Large intestine (tissue), 3 donors: ENCODE data around the gene IGSF22. TPM values are rescaled to one million over a fixed set of nuclear protein-coding genes. Genes with fewer than 3 reads are reported as not detected.
"Not testable (repeated sequence)": the region's sequence is repeated elsewhere in the genome, so short reads cannot be mapped to it uniquely, and the experiment has no call there.

ENCODE experiments used
- DNase-seq, 2 donors: peaks; one replicate each; pipeline versions ENCODE4 v3.0.0 to v3.0.0-alpha.2; 2013
- H3K27ac ChIP-seq: one replicate; pipeline ENCODE4 v1.5.1; 2013; ENCODE audit warnings: low read length
- H3K27me3 ChIP-seq: 2 replicates; pipeline ENCODE4 v1.6.1; 2013; ENCODE audit warnings: low read length; ENCODE audit not compliant: control insufficient read depth, insufficient read depth
- H3K36me3 ChIP-seq: 2 replicates; pipeline ENCODE4 v1.6.1; 2013; ENCODE audit warnings: low read length; ENCODE audit not compliant: control insufficient read depth, insufficient read depth
- H3K4me1 ChIP-seq: one replicate; pipeline ENCODE4 v1.6.1; 2013; ENCODE audit warnings: low read length; ENCODE audit not compliant: control insufficient read depth, insufficient read depth
- H3K4me3 ChIP-seq: one replicate; pipeline ENCODE4 v1.5.1; 2013; ENCODE audit warnings: low read length
- H3K9me3 ChIP-seq: one replicate; pipeline ENCODE4 v1.6.1; 2013; ENCODE audit warnings: mild to moderate bottlenecking, low read depth, low read length, moderate library complexity; ENCODE audit not compliant: control insufficient read depth
- WGBS: methylation state at CpG from one replicate; pipeline ENCODE4 v1.1.5; 2013; ENCODE audit warnings: low lambda C conversion rate; ENCODE audit not compliant: insufficient coverage; 5-methylcytosine and 5-hydroxymethylcytosine counted together
- polyA plus RNA-seq: library from polyadenylated mRNA; unstranded; fragments of 120-200 nt; gene quantifications from one replicate; pipeline ENCODE4 v1.2.1, GENCODE V29; 2013

Gene IGSF22
- polyA plus RNA-seq, 1 donor, result 1.5 TPM

GRCh38 chr11:18692941-18693760 is 32.8 kb downstream of the IGSF22 start:
- no peaks in the 10 kb centered on the region for H3K4me1 ChIP-seq
- no peaks in the 10 kb centered on the region for H3K9me3 ChIP-seq
- DNase-seq, result no peak
- WGBS, result 42% methylated on average over 2 of the region's 9 CpGs
- H3K36me3 ChIP-seq, result no peaks in the 10 kb centered on the region
- H3K27ac ChIP-seq, result no peak overlapping the region
- peaks cover 9% of the 10 kb centered on the region for H3K27me3 ChIP-seq
- no peak overlapping the region for H3K4me3 ChIP-seq

- H3K4me1 ChIP-seq, H3K27me3 ChIP-seq, H3K36me3 ChIP-seq, H3K4me3 ChIP-seq, H3K9me3 ChIP-seq, DNase-seq, H3K27ac ChIP-seq: not testable (repeated sequence)
- WGBS, result no CpG with 5 or more reads among the region's 4 CpGs
These were observed 34.4 kb downstream of the IGSF22 start for GRCh38 chr11:18691467-18692140.

DNA sequence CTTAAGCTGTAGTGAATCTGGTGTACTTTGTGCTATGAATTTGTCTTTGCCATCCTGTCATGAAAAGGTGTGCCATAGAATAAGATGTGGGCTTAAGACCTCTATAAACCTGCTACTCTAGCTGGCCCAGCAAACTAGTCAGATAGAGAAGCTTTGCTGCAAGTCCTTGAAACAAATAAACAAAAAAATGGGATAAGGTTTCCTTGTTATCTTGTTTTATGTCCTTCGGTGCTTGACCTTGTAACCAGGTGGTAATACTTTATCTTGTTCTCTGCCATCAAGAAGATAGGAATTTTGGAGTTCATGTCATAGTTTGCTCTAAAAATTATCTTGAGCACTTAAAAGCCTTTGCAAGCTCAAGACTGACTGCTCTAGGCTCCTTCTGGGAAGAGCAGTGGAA is 41.7 kb downstream of the IGSF22 start:
- no CpG with 5 or more reads among the region's 1 CpG for WGBS
- H3K27ac ChIP-seq, result no peak overlapping the region
- no peak for DNase-seq
- no peaks in the 10 kb centered on the region for H3K27me3 ChIP-seq
- H3K9me3 ChIP-seq, result no peaks in the 10 kb centered on the region
- no peaks in the 10 kb centered on the region for H3K4me1 ChIP-seq
- no peaks in the 10 kb centered on the region for H3K36me3 ChIP-seq
- no peak overlapping the region for H3K4me3 ChIP-seq

DNA sequence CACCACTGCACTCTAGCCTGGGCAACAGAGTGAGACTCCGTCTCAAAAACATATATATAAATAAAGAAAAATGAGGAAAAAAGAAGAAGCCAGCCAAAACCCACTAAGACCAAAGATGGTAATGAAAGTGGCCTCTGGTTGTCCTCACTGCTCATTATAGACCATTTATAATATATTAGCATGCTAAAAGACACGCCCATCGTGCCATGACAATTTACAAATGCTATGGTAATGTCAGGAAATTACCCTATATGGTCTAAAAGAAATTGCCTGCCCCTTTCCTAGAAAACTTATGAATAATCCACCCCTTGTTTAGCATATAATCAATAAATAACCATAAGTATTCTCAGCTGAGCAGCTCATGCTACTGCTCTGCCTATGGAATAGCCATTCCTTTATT is 43.5 kb downstream of the IGSF22 start:
- WGBS, result no CpG with 5 or more reads among the region's 3 CpGs
- no peaks in the 10 kb centered on the region for H3K36me3 ChIP-seq

GRCh38 chr11:18681949-18682348 is 44.0 kb downstream of the IGSF22 start:
- not testable (repeated sequence) for H3K27me3 ChIP-seq, H3K36me3 ChIP-seq, H3K27ac ChIP-seq, H3K4me1 ChIP-seq, H3K4me3 ChIP-seq, H3K9me3 ChIP-seq, DNase-seq
- no CpG with 5 or more reads among the region's 1 CpG for WGBS

More for the DNA sequence above, 43.5 kb downstream of the IGSF22 start:
- DNase-seq, result no peak
- H3K4me1 ChIP-seq, result no peaks in the 10 kb centered on the region
- no peak overlapping the region for H3K27ac ChIP-seq
- no peaks in the 10 kb centered on the region for H3K9me3 ChIP-seq
- no peaks in the 10 kb centered on the region for H3K27me3 ChIP-seq
- no peak overlapping the region for H3K4me3 ChIP-seq

GRCh38 chr11:18677560-18677959 is 48.4 kb downstream of the IGSF22 start:
- no peaks in the 10 kb centered on the region for H3K27me3 ChIP-seq
- H3K36me3 ChIP-seq, result no peaks in the 10 kb centered on the region
- H3K27ac ChIP-seq, result no peak overlapping the region
- DNase-seq, result no peak
- H3K4me3 ChIP-seq, result no peak overlapping the region
- no peaks in the 10 kb centered on the region for H3K9me3 ChIP-seq
- WGBS, result no CpG with 5 or more reads among the region's 3 CpGs
- no peaks in the 10 kb centered on the region for H3K4me1 ChIP-seq

GRCh38 chr11:18676803-18677202 is 49.2 kb downstream of the IGSF22 start:
- no peak overlapping the region for H3K4me3 ChIP-seq
- H3K4me1 ChIP-seq, result no peaks in the 10 kb centered on the region
- no peaks in the 10 kb centered on the region for H3K27me3 ChIP-seq
- H3K36me3 ChIP-seq, result no peaks in the 10 kb centered on the region
- WGBS, result 100% methylated on average over 1 of the region's 4 CpGs
- no peaks in the 10 kb centered on the region for H3K9me3 ChIP-seq
- DNase-seq, result no peak
- no peak overlapping the region for H3K27ac ChIP-seq

- H3K36me3 ChIP-seq, DNase-seq, H3K27me3 ChIP-seq, H3K4me1 ChIP-seq, H3K27ac ChIP-seq, H3K9me3 ChIP-seq, H3K4me3 ChIP-seq: not testable (repeated sequence)
- WGBS, result no CpG with 5 or more reads among the region's 7 CpGs
These were observed 53.8 kb downstream of the IGSF22 start for GRCh38 chr11:18672209-18672608.

- Histone ChIP-seq H3K27me3 (no peaks in the 10 kb centered on the region), H3K36me3 (no peaks in the 10 kb centered on the region), H3K4me1 (no peaks in the 10 kb centered on the region), H3K4me3 (no peak overlapping the region), H3K9me3 (no peaks in the 10 kb centered on the region), H3K27ac (no peak overlapping the region)
- WGBS, result no CpG with 5 or more reads among the region's 2 CpGs
- no peak for DNase-seq
These were observed 54.7 kb downstream of the IGSF22 start for GRCh38 chr11:18671246-18671645.

DNA sequence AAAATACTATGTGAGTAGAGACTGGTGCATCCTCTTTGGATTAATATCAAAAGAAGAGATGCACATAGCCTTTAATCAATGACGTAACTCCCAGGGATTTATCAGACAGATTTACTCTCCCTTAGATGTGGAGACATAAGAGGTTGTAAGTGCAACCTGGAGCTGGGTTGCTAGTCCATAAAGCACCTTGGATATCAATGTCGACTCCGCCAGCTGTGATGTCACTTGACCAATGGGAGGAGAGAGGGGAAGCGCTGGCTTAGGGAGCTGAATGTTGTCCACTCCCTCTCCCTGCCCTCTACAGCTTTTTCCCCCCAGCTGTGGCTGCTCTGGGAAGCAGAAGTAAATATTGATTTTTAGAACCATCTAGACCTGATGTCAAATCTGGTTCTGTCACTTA is 56.3 kb downstream of the IGSF22 start:
- Histone ChIP-seq H3K4me3 (no peak overlapping the region), H3K4me1 (no peaks in the 10 kb centered on the region), H3K36me3 (no peaks in the 10 kb centered on the region), H3K27ac (no peak overlapping the region), H3K9me3 (no peaks in the 10 kb centered on the region), H3K27me3 (no peaks in the 10 kb centered on the region)
- DNase-seq, result no peak
- WGBS, result no CpG with 5 or more reads among the region's 4 CpGs

GRCh38 chr11:18669219-18669596 is 56.8 kb downstream of the IGSF22 start:
- Histone ChIP-seq H3K9me3 (no peaks in the 10 kb centered on the region), H3K4me1 (no peaks in the 10 kb centered on the region), H3K36me3 (no peaks in the 10 kb centered on the region), H3K27me3 (no peaks in the 10 kb centered on the region), H3K27ac (no peak overlapping the region), H3K4me3 (no peak overlapping the region)
- DNase-seq, result no peak
- WGBS, result no CpG with 5 or more reads among the region's 2 CpGs
